K562 (cell line): ENCODE measurements around the gene HLCS. TPM values are rescaled to one million over a fixed set of nuclear protein-coding genes. Genes with fewer than 3 reads are reported as not detected.

ENCODE experiments used
- ATAC-seq: fragments of 200-7000 bp; cut with Tn5 transposase; 3 replicates; pipeline ENCODE4 v1.9.1; 2020; ENCODE audit warnings: moderate library complexity
- BruUV-seq: library from RNA; stranded (reverse); fragments of 400-500 nt; replicated peaks from 2 replicates; lab custom pipeline; 2021; lab: Mats Ljungman, UMichigan
- CTCF ChIA-PET: fragments of 300-600 bp; formaldehyde crosslinking; extraction: SDS; loops from one replicate; lab custom pipeline; 2021; ENCODE audit warnings: low intra/inter-chr PET ratio; lab: Yijun Ruan, JAX
- POLR2A ChIA-PET: fragments of 300-600, 350-650 bp; sonication (Branson Sonifier 250); formaldehyde crosslinking; extraction: SDS; loops from one replicate; lab custom pipeline; 2021; ENCODE audit warnings: antibody characterized with exemption, inconsistent platforms; lab: Yijun Ruan, JAX
- DNase-seq, 4 experiments: peaks; one replicate each; pipeline versions ENCODE4 v3.0.0 to v3.0.0-alpha.2; 2011 to 2018; ENCODE audit warnings: low spot score in 3 of 4, mixed read lengths in 3 of 4; ENCODE audit errors: extremely low read depth in 1 of 4
- FAIRE-seq: peaks from 2 replicates; lab custom pipeline; 2011; peaks lifted over from hg19 to GRCh38; lab: Jason Lieb, UNC
- H2AFZ ChIP-seq: 2 replicates; pipeline ENCODE4 v1.6.0; 2011; ENCODE audit warnings: low read depth, low read length, control low read depth, inconsistent platforms
- H3K27ac ChIP-seq: fragments of 200-600 bp; 3 replicates; pipeline ENCODE4 v1.8.0; 2011; ENCODE audit warnings: low read depth, mild to moderate bottlenecking, control low read depth, inconsistent platforms, low read length, moderate library complexity, mixed read lengths; ENCODE audit errors: extremely low read depth
- H3K27me3 ChIP-seq, 2 experiments: fragments of 300-600 bp in 1 of 2; 2 replicates in 1 of 2; 3 replicates in 1 of 2; pipeline versions ENCODE4 v1.6.0 to v1.8.0; 2011; ENCODE audit warnings: inconsistent platforms in 2 of 2, low read length in 2 of 2, mild to moderate bottlenecking in 1 of 2, mixed read lengths in 1 of 2, moderate library complexity in 1 of 2; ENCODE audit not compliant: control insufficient read depth in 2 of 2, insufficient read depth in 2 of 2
- H3K36me3 ChIP-seq: fragments of 300-600 bp; 3 replicates; pipeline ENCODE4 v1.8.0; 2011; ENCODE audit warnings: mild to moderate bottlenecking, low read length, inconsistent platforms; ENCODE audit not compliant: control insufficient read depth, insufficient read depth
- H3K4me1 ChIP-seq, 2 experiments: fragments of 200-600 bp in 1 of 2; replicated peaks in 1 of 2; 2 replicates in 1 of 2; 3 replicates in 1 of 2; pipeline versions ENCODE4 v1.5.1 to v1.8.0; 2011; ENCODE audit warnings: inconsistent platforms in 2 of 2, low read length in 2 of 2, mild to moderate bottlenecking in 1 of 2, mixed read lengths in 1 of 2, moderate library complexity in 1 of 2; ENCODE audit not compliant: control insufficient read depth in 2 of 2, insufficient read depth in 2 of 2
- H3K4me2 ChIP-seq: 2 replicates; pipeline ENCODE4 v1.6.1; 2011; ENCODE audit warnings: low read length, control low read depth, inconsistent platforms, mixed read lengths; ENCODE audit not compliant: insufficient read depth
- H3K4me3 ChIP-seq: fragments of 200-600 bp; sonication (generic), shearing (Covaris generic); 2 replicates; pipeline ENCODE4 v1.5.1; 2016; ENCODE audit warnings: control low read depth, inconsistent platforms
- H3K79me2 ChIP-seq: fragments of 200-600 bp; 3 replicates; pipeline ENCODE4 v1.8.0; 2011; ENCODE audit warnings: low read length, inconsistent platforms; ENCODE audit not compliant: control insufficient read depth, insufficient read depth
- H3K9ac ChIP-seq, 2 experiments: 2 replicates each; pipeline versions ENCODE4 v1.6.0 to v1.6.1; 2011; ENCODE audit warnings: low read depth in 2 of 2, low read length in 2 of 2, control low read depth in 1 of 2, inconsistent platforms in 1 of 2, mild to moderate bottlenecking in 1 of 2, mixed read lengths in 1 of 2; ENCODE audit not compliant: insufficient read depth in 1 of 2
- H3K9me1 ChIP-seq: one replicate; pipeline ENCODE4 v1.6.0; 2011; ENCODE audit warnings: inconsistent platforms, mild to moderate bottlenecking, low read length, moderate library complexity; ENCODE audit not compliant: control insufficient read depth, insufficient read depth
- H3K9me3 ChIP-seq: replicated peaks from 2 replicates; pipeline ENCODE4 v1.5.1; 2011; ENCODE audit warnings: low read depth, low read length, inconsistent platforms; ENCODE audit not compliant: control insufficient read depth, insufficient read depth
- H4K20me1 ChIP-seq: replicated peaks from 2 replicates; pipeline ENCODE4 v1.6.1; 2011; ENCODE audit warnings: low read length, inconsistent platforms, mixed read lengths; ENCODE audit not compliant: control insufficient read depth, insufficient read depth
- CCAR2 ChIP-seq: fragments of 200-400 bp; formaldehyde crosslinking; IDR thresholded peaks from 2 replicates; pipeline ENCODE4 v1.6.1; 2017; ENCODE audit warnings: mild to moderate bottlenecking, low read depth, low read length
- HDAC1 ChIP-seq, 2 experiments: fragments of 450-650 bp; IDR thresholded peaks; 2 replicates each; pipeline ENCODE4 v1.6.1; 2016 to 2017; ENCODE audit warnings: inconsistent platforms in 1 of 2, mild to moderate bottlenecking in 1 of 2, moderate library complexity in 1 of 2
- IRF2 ChIP-seq: sonication (generic); formaldehyde crosslinking; IDR thresholded peaks from 2 replicates; pipeline ENCODE4 v1.8.1; 2022; ENCODE audit warnings: mild to moderate bottlenecking, missing genetic modification reagents
- MAFK ChIP-seq: IDR thresholded peaks from 2 replicates; pipeline ENCODE4 v1.6.1; 2011; ENCODE audit warnings: low read length, improper control_type of control experiment
- MCM2 ChIP-seq: fragments of 450-650 bp; IDR thresholded peaks from 2 replicates; pipeline ENCODE4 v1.6.1; 2017; ENCODE audit warnings: low read depth, mild to moderate bottlenecking
- NELFE ChIP-seq: IDR thresholded peaks from 2 replicates; pipeline ENCODE4 v1.6.1; 2011; ENCODE audit warnings: mild to moderate bottlenecking; ENCODE audit not compliant: insufficient read depth, insufficient read length
- OTX1 ChIP-seq: fragments of 450-650 bp; formaldehyde crosslinking; IDR thresholded peaks from 2 replicates; pipeline ENCODE4 v1.4.0; 2022; ENCODE audit warnings: mild to moderate bottlenecking
- SP1 ChIP-seq: sonication (generic); formaldehyde crosslinking; IDR thresholded peaks from 2 replicates; pipeline ENCODE4 v1.8.1; 2022; ENCODE audit warnings: mild to moderate bottlenecking, missing genetic modification reagents
- ZKSCAN3 ChIP-seq: fragments of 250-450 bp; sonication (Bioruptor Pico); IDR thresholded peaks from 2 replicates; pipeline ENCODE4 v1.4.0; 2020
- ZNF212 ChIP-seq: fragments of 450-650 bp; formaldehyde crosslinking; IDR thresholded peaks from 2 replicates; pipeline ENCODE4 v1.4.0; 2020; ENCODE audit warnings: mild to moderate bottlenecking
- ZNF217 ChIP-seq: sonication (generic); formaldehyde crosslinking; IDR thresholded peaks from 2 replicates; pipeline ENCODE4 v1.8.0; 2022; ENCODE audit warnings: mild to moderate bottlenecking, missing genetic modification reagents
- ZNF224 ChIP-seq: sonication (generic); formaldehyde crosslinking; IDR thresholded peaks from 2 replicates; pipeline ENCODE4 v1.8.0; 2022; ENCODE audit warnings: mild to moderate bottlenecking, missing genetic modification reagents
- ZNF282 ChIP-seq: sonication (generic); formaldehyde crosslinking; IDR thresholded peaks from 2 replicates; pipeline ENCODE4 v1.8.1; 2023; ENCODE audit warnings: missing genetic modification reagents
- ZNF561 ChIP-seq: fragments of 450-650 bp; formaldehyde crosslinking; conservative IDR thresholded peaks from 2 replicates; pipeline ENCODE4 v1.4.0; 2020; ENCODE audit warnings: mild to moderate bottlenecking, moderate library complexity
- WGBS: fragments of 100-300 bp; shearing (Covaris generic); methylation state at CpG from one replicate; pipeline ENCODE4 v1.1.6; 2016; ENCODE audit warnings: low coverage, mixed read lengths; ENCODE audit not compliant: insufficient coverage; ENCODE audit errors: missing lambda C conversion rate; 5-methylcytosine and 5-hydroxymethylcytosine counted together
- in situ Hi-C: fragments of 300-500 bp; cut with MboI; formaldehyde crosslinking; loops from 4 replicates; pipeline ENCODE4 v1.15.0; 2018; ENCODE audit warnings: inconsistent platforms, mixed read lengths
- intact Hi-C: fragments of 100-400 bp; cut with micrococcal nuclease; formaldehyde crosslinking; loops from 2 replicates; pipeline ENCODE4 v1.14.2; 2022
- polyA plus RNA-seq, 8 experiments: library from polyadenylated mRNA; depleted of rRNA in 4 of 8; stranded (reverse) in 5 of 8; unstranded in 3 of 8; fragments of >200 nt; fragmentation: Nextera tagmentation in 2 of 8; fragmentation: Illumina TruSeq in 1 of 8; extraction: Ambion mirVana in 2 of 8; extraction: Trizol in 1 of 8; gene quantifications; 2 replicates each; pipeline versions ENCODE4 v1.2.1 to v1.2.3, GENCODE V29; 2011 to 2014; ENCODE audit warnings: inconsistent platforms in 1 of 8, missing spikeins in 1 of 8
- total RNA-seq, 7 experiments: library from RNA; depleted of rRNA in 6 of 7; stranded (reverse); fragments of >200 nt in 6 of 7; fragmentation: Illumina TruSeq in 2 of 7; extraction: Trizol in 2 of 7; gene quantifications; 2 replicates each; pipeline versions ENCODE4 v1.2.1 to v1.2.3, GENCODE V29; 2011 to 2021; ENCODE audit warnings: low replicate concordance in 1 of 7
- TF ChIP-seq, protein P1 (sequence below): fragments of 450-650 bp; conservative IDR thresholded peaks from 2 replicates; pipeline ENCODE4 v1.6.1; 2016; ENCODE audit warnings: missing genetic modification characterization, low read depth, mild to moderate bottlenecking, control low read depth, missing compliant biosample characterization
- TF ChIP-seq, protein P2 (sequence below): sonication (generic); formaldehyde crosslinking; IDR thresholded peaks from 2 replicates; pipeline ENCODE4 v1.8.0; 2022; ENCODE audit warnings: missing genetic modification reagents, mild to moderate bottlenecking, borderline replicate concordance
- TF ChIP-seq, protein P3 (sequence below): sonication (generic); formaldehyde crosslinking; IDR thresholded peaks from 2 replicates; pipeline ENCODE4 v1.8.1; 2023; ENCODE audit warnings: mild to moderate bottlenecking, missing genetic modification reagents

Gene HLCS
- total and polyA plus RNA-seq, 9 of the 15 experiments (the other 6 are each of a cell fraction or from before 2014, with no cell fraction given): 3.0 to 21.5 (median 17.1) TPM

DNA sequence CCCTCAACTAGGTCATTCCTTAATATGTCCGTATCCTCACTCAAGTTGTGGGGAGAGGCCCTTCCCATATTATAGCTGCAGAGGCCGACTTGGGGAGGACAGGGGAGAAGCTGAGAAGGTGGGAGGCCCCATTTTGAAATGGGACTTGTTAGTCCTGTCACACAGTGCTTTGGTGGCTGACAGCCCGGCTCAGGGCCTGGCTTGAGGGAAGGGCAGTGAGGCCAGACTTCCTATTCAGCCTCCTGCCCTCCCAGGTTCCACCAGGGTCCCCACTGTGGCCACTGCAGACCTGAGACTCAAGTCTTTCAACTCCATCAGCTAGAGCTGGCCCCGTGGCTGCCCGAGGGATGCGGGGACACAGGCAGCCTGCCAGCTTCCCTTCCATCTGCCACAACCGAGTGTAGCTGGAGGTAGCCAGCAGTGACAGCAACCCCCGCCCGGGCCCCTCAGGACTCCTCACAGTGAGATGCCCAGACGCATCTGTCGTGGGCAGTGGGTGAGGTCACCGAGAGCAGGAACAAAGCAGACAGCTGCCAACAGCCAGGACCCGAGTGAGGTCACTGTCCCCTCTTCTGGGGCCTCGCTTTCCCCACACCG lies 230.6 kb downstream of the HLCS start (continued):
- no peak for TF ChIP-seq ZNF217 (CRISPR knock-in tag)
- no peak for TF ChIP-seq CCAR2
- TF ChIP-seq ZNF212 (CRISPR knock-in tag): no peak
- no peak for TF ChIP-seq ZNF561
- no peak for TF ChIP-seq SP1 (CRISPR knock-in tag)
- TF ChIP-seq NELFE: no peak

DNA sequence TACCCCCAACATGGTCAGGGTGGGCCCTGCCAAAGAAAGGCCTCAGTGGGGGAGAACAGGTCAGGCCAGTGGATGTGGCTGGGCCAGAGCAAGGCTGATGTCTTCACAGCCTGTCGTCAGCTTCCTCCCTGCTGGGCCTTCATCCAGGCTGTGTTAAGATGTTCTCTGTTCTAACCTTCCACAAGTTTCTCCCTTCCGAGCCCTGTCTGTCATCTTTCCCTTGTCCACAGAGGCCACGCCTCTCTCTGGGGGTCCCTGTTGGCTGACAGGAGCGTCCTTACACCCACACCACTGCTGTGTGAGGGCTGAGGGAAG lies 231.3 kb downstream of the HLCS start:
- no peak for DNase-seq
- Histone ChIP-seq H3K79me2 (no peaks in the 10 kb centered on the region), H3K27ac (no peak overlapping the region), H3K27me3 (peaks cover 62 to 90% of the 10 kb centered on the region in 2 experiments), H3K9me1 (no peaks in the 10 kb centered on the region), H3K4me3 (no peak overlapping the region), H2AFZ (no peak overlapping the region), H3K36me3 (no peaks in the 10 kb centered on the region), H3K4me1 (peaks cover 0 to 7% of the 10 kb centered on the region in 2 experiments; a peak in 2 of 5 replicates), H4K20me1 (0 out of 2 replicates have a peak, but pooled peaks cover 4% of the 10 kb centered on the region), H3K9me3 (no peaks in the 10 kb centered on the region), H3K9ac (no peak overlapping the region), H3K4me2 (no peak overlapping the region)
- 0% methylated on average over 4 of the region's 4 CpGs for WGBS
- intact Hi-C loops (no loop called here), in situ Hi-C loops (no loop called here)
- FAIRE-seq: no peak
- no TSS peak for BruUV-seq
- ChIA-PET CTCF (no interaction called here), POLR2A (interaction anchor here (0.7 to 2.0 kb wide), 3 partner anchors 12 to 25 kb away, joined by 3 to 5 read pairs (median 4); no protein-coding TSS in a partner anchor)
- ATAC-seq: no peak
- no peak for TF ChIP-seq OTX1
- TF ChIP-seq ZNF224 (CRISPR knock-in tag): no peak
- TF ChIP-seq IRF2 (CRISPR knock-in tag): no peak
- TF ChIP-seq MCM2: no peak
- TF ChIP-seq, protein P1, sequence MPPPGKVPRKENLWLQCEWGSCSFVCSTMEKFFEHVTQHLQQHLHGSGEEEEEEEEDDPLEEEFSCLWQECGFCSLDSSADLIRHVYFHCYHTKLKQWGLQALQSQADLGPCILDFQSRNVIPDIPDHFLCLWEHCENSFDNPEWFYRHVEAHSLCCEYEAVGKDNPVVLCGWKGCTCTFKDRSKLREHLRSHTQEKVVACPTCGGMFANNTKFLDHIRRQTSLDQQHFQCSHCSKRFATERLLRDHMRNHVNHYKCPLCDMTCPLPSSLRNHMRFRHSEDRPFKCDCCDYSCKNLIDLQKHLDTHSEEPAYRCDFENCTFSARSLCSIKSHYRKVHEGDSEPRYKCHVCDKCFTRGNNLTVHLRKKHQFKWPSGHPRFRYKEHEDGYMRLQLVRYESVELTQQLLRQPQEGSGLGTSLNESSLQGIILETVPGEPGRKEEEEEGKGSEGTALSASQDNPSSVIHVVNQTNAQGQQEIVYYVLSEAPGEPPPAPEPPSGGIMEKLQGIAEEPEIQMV (tag): no peak
- no peak for TF ChIP-seq HDAC1 (IDR thresholded peaks at IDR 0.05)
- TF ChIP-seq, protein P2, sequence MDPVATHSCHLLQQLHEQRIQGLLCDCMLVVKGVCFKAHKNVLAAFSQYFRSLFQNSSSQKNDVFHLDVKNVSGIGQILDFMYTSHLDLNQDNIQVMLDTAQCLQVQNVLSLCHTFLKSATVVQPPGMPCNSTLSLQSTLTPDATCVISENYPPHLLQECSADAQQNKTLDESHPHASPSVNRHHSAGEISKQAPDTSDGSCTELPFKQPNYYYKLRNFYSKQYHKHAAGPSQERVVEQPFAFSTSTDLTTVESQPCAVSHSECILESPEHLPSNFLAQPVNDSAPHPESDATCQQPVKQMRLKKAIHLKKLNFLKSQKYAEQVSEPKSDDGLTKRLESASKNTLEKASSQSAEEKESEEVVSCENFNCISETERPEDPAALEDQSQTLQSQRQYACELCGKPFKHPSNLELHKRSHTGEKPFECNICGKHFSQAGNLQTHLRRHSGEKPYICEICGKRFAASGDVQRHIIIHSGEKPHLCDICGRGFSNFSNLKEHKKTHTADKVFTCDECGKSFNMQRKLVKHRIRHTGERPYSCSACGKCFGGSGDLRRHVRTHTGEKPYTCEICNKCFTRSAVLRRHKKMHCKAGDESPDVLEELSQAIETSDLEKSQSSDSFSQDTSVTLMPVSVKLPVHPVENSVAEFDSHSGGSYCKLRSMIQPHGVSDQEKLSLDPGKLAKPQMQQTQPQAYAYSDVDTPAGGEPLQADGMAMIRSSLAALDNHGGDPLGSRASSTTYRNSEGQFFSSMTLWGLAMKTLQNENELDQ (CRISPR knock-in tag): no peak
- no peak for TF ChIP-seq MAFK
- TF ChIP-seq, protein P3, sequence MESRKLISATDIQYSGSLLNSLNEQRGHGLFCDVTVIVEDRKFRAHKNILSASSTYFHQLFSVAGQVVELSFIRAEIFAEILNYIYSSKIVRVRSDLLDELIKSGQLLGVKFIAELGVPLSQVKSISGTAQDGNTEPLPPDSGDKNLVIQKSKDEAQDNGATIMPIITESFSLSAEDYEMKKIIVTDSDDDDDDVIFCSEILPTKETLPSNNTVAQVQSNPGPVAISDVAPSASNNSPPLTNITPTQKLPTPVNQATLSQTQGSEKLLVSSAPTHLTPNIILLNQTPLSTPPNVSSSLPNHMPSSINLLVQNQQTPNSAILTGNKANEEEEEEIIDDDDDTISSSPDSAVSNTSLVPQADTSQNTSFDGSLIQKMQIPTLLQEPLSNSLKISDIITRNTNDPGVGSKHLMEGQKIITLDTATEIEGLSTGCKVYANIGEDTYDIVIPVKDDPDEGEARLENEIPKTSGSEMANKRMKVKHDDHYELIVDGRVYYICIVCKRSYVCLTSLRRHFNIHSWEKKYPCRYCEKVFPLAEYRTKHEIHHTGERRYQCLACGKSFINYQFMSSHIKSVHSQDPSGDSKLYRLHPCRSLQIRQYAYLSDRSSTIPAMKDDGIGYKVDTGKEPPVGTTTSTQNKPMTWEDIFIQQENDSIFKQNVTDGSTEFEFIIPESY (CRISPR knock-in tag): no peak
- TF ChIP-seq ZKSCAN3 (CRISPR knock-in tag): no peak
- no peak for TF ChIP-seq ZNF282
